Measurements from ENCODE around the gene GFOD1. TPM values are rescaled to one million over a fixed set of nuclear protein-coding genes. Genes with fewer than 3 reads are reported as not detected.
A peak's percentile ranks its signal among the peaks of the same experiment; 100 is the strongest.

Gene GFOD1
- total and polyA plus RNA-seq, 10 of the 15 experiments (the other 5 are each of a cell fraction or from before 2014, with no cell fraction given), result 6.5 to 41.4 (median 16.0) TPM

DNA sequence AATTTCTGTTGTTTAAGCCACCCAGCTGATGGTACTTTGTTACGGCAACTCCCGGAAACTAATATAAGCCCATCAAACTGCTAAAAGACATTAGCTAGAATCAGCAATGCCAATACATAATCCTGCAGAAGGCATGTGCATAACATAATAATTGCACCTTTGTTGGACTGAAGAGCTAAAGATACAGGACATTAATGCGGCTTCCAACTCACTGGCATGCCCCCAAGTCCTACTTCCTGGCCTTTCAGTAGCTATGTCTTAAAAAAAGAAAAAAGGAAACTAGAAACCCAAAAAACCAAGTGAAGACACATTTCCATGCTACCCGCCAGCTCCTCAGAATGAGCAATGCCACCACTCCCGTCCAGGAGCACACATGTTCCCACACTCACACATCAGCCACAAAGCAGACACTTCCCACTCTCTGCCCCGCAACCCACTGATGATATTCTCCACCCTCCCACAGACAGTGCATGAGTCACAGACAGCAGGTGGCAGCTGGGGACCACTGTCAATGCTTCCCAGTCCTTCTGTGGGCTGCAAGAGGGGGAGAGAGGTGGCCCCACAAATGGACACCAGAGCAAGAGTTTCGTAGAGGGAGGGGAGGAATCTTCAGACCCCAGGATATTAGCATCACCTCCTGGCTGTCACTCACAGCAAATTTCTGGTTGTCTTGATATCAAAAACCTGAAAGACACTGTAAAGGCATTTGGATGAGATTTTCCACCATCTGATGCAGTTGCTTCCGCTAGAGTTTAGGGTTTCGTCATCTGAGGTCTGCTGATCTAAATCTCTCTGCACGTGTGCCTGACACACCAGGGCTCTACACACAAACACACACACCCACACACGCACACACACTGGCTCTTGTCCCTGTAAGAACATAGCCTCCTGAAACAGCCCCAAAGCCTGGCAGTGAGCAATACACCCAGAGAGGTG is 32.8 kb downstream of the GFOD1 start (continued):
- TF ChIP-seq CUX1 (IDR thresholded peaks at IDR 0.05; ENCODE audit: insufficient replicate concordance, low read depth, low read length), result no peak
- no peak; the same call in 1 of the 2 replicates for TF ChIP-seq NFIC (IDR thresholded peaks at IDR 0.05; ENCODE audit: low read depth, low read length)
- no peak for TF ChIP-seq MEF2A (IDR thresholded peaks at IDR 0.05; ENCODE audit: insufficient read depth, low read depth, low read length)
- no peak for TF ChIP-seq ZNF24 (IDR thresholded peaks at IDR 0.05)
- TF ChIP-seq ATF7 (IDR thresholded peaks at IDR 0.05; ENCODE audit: low read depth), result peak; percentile 87
- no peak for TF ChIP-seq WRNIP1 (IDR thresholded peaks at IDR 0.05; ENCODE audit: borderline replicate concordance, low read depth, low read length)
- peak; percentile 51 for TF ChIP-seq POLR2A (IDR thresholded peaks at IDR 0.05; ENCODE audit: low read depth, low read length)
- no peak for TF ChIP-seq E2F8 (IDR thresholded peaks at IDR 0.05; ENCODE audit: low read depth, partially characterized antibody)
- TF ChIP-seq ASH2L (IDR thresholded peaks at IDR 0.05; ENCODE audit: borderline replicate concordance, low read depth), result no peak
- peak; percentile 83; the same call in 1 of the 2 replicates for TF ChIP-seq GATAD2B (conservative IDR thresholded peaks at IDR 0.05; ENCODE audit: low read depth)
- TF ChIP-seq PAX5 (IDR thresholded peaks at IDR 0.05; ENCODE audit: borderline replicate concordance, low read depth, low read length), result peak; percentile 40; the same call in 1 of the 2 replicates
- no peak for TF ChIP-seq ZNF622 (IDR thresholded peaks at IDR 0.05)
- no peak for TF ChIP-seq SMAD1 (IDR thresholded peaks at IDR 0.05; ENCODE audit: low read depth, partially characterized antibody)
- peak; percentile 68 for TF ChIP-seq CREB1 (IDR thresholded peaks at IDR 0.05; ENCODE audit: low read depth)
- TF ChIP-seq PAX8 (IDR thresholded peaks at IDR 0.05), result no peak
- TF ChIP-seq USF1 (IDR thresholded peaks at IDR 0.05; ENCODE audit: borderline replicate concordance, extremely low read length, insufficient read depth, low read depth, low read length), result no peak
- TF ChIP-seq, protein P1, sequence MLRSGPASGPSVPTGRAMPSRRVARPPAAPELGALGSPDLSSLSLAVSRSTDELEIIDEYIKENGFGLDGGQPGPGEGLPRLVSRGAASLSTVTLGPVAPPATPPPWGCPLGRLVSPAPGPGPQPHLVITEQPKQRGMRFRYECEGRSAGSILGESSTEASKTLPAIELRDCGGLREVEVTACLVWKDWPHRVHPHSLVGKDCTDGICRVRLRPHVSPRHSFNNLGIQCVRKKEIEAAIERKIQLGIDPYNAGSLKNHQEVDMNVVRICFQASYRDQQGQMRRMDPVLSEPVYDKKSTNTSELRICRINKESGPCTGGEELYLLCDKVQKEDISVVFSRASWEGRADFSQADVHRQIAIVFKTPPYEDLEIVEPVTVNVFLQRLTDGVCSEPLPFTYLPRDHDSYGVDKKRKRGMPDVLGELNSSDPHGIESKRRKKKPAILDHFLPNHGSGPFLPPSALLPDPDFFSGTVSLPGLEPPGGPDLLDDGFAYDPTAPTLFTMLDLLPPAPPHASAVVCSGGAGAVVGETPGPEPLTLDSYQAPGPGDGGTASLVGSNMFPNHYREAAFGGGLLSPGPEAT (IDR thresholded peaks at IDR 0.05; ENCODE audit: low read depth), result peak; percentile 61; the same call in 1 of the 2 replicates
- TF ChIP-seq HDAC2 (IDR thresholded peaks at IDR 0.05), result no peak
- TF ChIP-seq TCF12 (IDR thresholded peaks at IDR 0.05; ENCODE audit: low read depth, low read length), result peak; percentile 87
- TF ChIP-seq BCL11A (IDR thresholded peaks at IDR 0.05; ENCODE audit: low read depth, low read length), result peak; percentile 36; the same call in 1 of the 2 replicates

All from GM12878 (cell line).